B cell (primary cell): ENCODE data around the gene KLHDC8B.

Experiments used
- CTCF ChIP-seq: fragments of 200-600 bp; IDR thresholded peaks from one replicate; pipeline ENCODE4 v1.8.0; 2022; ENCODE audit warnings: antibody characterized with exemption, mild to moderate bottlenecking
- EZH2 ChIP-seq: IDR thresholded peaks from 2 replicates; pipeline ENCODE4 v1.6.1; 2012; ENCODE audit warnings: borderline replicate concordance, low read depth, mild to moderate bottlenecking, moderate library complexity, low read length; ENCODE audit not compliant: insufficient read depth, poor library complexity, severe bottlenecking

GRCh38 chr3:49180116-49180515 lies 8.7 kb downstream of the KLHDC8B start:
- TF ChIP-seq CTCF (no peak), EZH2 (no peak)
